GM11168 (cell line): ENCODE data around the gene ANKRD13B.

ENCODE experiments used
- in situ Hi-C: fragments of 300-500 bp; cut with MboI; formaldehyde crosslinking; loops from one replicate; pipeline ENCODE4 v1.12.0; 2022; ENCODE audit warnings: low sequenced_read_pairs; ENCODE audit not compliant: unreplicated experiment

The ANKRD13B gene

GRCh38 chr17:29614349-29615047 lies 21.6 kb downstream of the ANKRD13B start:
- in situ Hi-C loops = no loop called here

GRCh38 chr17:29615048-29615385 lies 22.1 kb downstream of the ANKRD13B start:
- in situ Hi-C loops = no loop called here

- in situ Hi-C loops = no loop called here
Measured at GRCh38 chr17:29615492-29616299, 22.8 kb downstream of the ANKRD13B start.

- in situ Hi-C loops = no loop called here
Measured at GRCh38 chr17:29616300-29617048, 23.5 kb downstream of the ANKRD13B start.

GRCh38 chr17:29617125-29617480 lies 24.2 kb downstream of the ANKRD13B start:
- in situ Hi-C loops = no loop called here

GRCh38 chr17:29617481-29618271 lies 24.7 kb downstream of the ANKRD13B start:
- in situ Hi-C loops = no loop called here

GRCh38 chr17:29618272-29619065 lies 25.5 kb downstream of the ANKRD13B start:
- in situ Hi-C loops = no loop called here

- in situ Hi-C loops = no loop called here
Measured at GRCh38 chr17:29619251-29619650, 26.3 kb downstream of the ANKRD13B start.

- in situ Hi-C loops = no loop called here
Measured at GRCh38 chr17:29620271-29620670, 27.3 kb downstream of the ANKRD13B start.

- in situ Hi-C loops = no loop called here
Measured at GRCh38 chr17:29620779-29621500, 28.0 kb downstream of the ANKRD13B start.

- in situ Hi-C loops = no loop called here
Measured at GRCh38 chr17:29621751-29622194, 28.8 kb downstream of the ANKRD13B start.

- in situ Hi-C loops = no loop called here
Measured at GRCh38 chr17:29622337-29623282, 29.7 kb downstream of the ANKRD13B start, which contains the start of gene CORO6. TSS of gene CORO6 (minus strand) at chr17:29622912. CDS start at chr17:29621421, 1,491 bp downstream.

GRCh38 chr17:29623283-29623647 lies 30.3 kb downstream of the ANKRD13B start:
- in situ Hi-C loops = no loop called here

GRCh38 chr17:29624586-29624985 lies 31.7 kb downstream of the ANKRD13B start:
- in situ Hi-C loops = no loop called here

- in situ Hi-C loops = loop anchor here (25.0 kb wide), 1 partner anchor 312 kb away; the partner anchor contains the start of genes EFCAB5 and SSH2
Measured at GRCh38 chr17:29625037-29625750, 32.3 kb downstream of the ANKRD13B start.

- in situ Hi-C loops = loop anchor here (25.0 kb wide), 1 partner anchor 309 kb away; the partner anchor contains the start of genes EFCAB5 and SSH2
Measured at GRCh38 chr17:29627951-29628350, 35.0 kb downstream of the ANKRD13B start.

- in situ Hi-C loops = loop anchor here (25.0 kb wide), 1 partner anchor 309 kb away; the partner anchor contains the start of genes EFCAB5 and SSH2
Measured at GRCh38 chr17:29628644-29629043, 35.7 kb downstream of the ANKRD13B start.
